ENCODE results near the gene KRT28.

Gene KRT28

GRCh38 chr17:40765657-40766056 is 34.1 kb downstream of the KRT28 start:
- no peak for DNase-seq
- TF ChIP-seq CTCF (IDR thresholded peaks at IDR 0.05) = no peak
- Mint-ChIP-seq H3K36me3 (ENCODE audit: low read depth) (peaks cover under 1% of the 10 kb centered on the region), H3K9me3 (peaks cover 41% of the 10 kb centered on the region), H3K27me3 (ENCODE audit: low read depth, poor library complexity) (peaks cover 2% of the 10 kb centered on the region), H3K4me3 (no peak overlapping the region), H3K4me1 (no peaks in the 10 kb centered on the region), H3K27ac (no peak overlapping the region)

GRCh38 chr17:40763752-40764151 is 36.0 kb downstream of the KRT28 start:
- peaks cover 4% of the 10 kb centered on the region for H3K36me3 Mint-ChIP-seq (ENCODE audit: low read depth)
- H3K27ac Mint-ChIP-seq = no peak overlapping the region
- H3K4me3 Mint-ChIP-seq = no peak overlapping the region
- TF ChIP-seq CTCF (IDR thresholded peaks at IDR 0.05) = no peak
- no peaks in the 10 kb centered on the region for H3K4me1 Mint-ChIP-seq
- H3K27me3 Mint-ChIP-seq (ENCODE audit: low read depth, poor library complexity) = peaks cover 2% of the 10 kb centered on the region
- no peak for DNase-seq
- peaks cover 60% of the 10 kb centered on the region for H3K9me3 Mint-ChIP-seq

- TF ChIP-seq CTCF (IDR thresholded peaks at IDR 0.05) = no peak
These were observed 39.4 kb downstream of the KRT28 start for GRCh38 chr17:40760105-40761016.

GRCh38 chr17:40755231-40755630 is 44.5 kb downstream of the KRT28 start, which contains the start of gene KRT25:
Gene KRT25 (minus strand): TSS chr17:40755331. CDS start chr17:40755271, 60 bp downstream.
- Mint-ChIP-seq H3K4me1 (no peaks in the 10 kb centered on the region), H3K9me3 (peaks cover 30% of the 10 kb centered on the region), H3K4me3 (no peak within 1 kb of the TSS), H3K36me3 (ENCODE audit: low read depth) (no peaks in the 10 kb centered on the region), H3K27ac (no peak within 1 kb of the TSS), H3K27me3 (ENCODE audit: low read depth, poor library complexity) (peaks cover 27% of the 10 kb centered on the region)
- no peak for TF ChIP-seq CTCF (IDR thresholded peaks at IDR 0.05)
- DNase-seq = no peak

More at GRCh38 chr17:40760105-40761016, 39.4 kb downstream of the KRT28 start:
- no peak for DNase-seq
- peaks cover 76% of the 10 kb centered on the region for H3K9me3 Mint-ChIP-seq
- no peak overlapping the region for H3K27ac Mint-ChIP-seq
- peaks cover 4% of the 10 kb centered on the region for H3K36me3 Mint-ChIP-seq (ENCODE audit: low read depth)
- no peaks in the 10 kb centered on the region for H3K4me1 Mint-ChIP-seq
- H3K27me3 Mint-ChIP-seq (ENCODE audit: low read depth, poor library complexity) = peaks cover 9% of the 10 kb centered on the region
- no peak overlapping the region for H3K4me3 Mint-ChIP-seq

GRCh38 chr17:40753804-40754203 is 46.0 kb downstream of the KRT28 start:
- TF ChIP-seq CTCF (IDR thresholded peaks at IDR 0.05) = no peak
- no peak overlapping the region for H3K27ac Mint-ChIP-seq
- H3K36me3 Mint-ChIP-seq (ENCODE audit: low read depth) = no peaks in the 10 kb centered on the region
- no peak overlapping the region for H3K4me3 Mint-ChIP-seq
- H3K27me3 Mint-ChIP-seq (ENCODE audit: low read depth, poor library complexity) = peaks cover 32% of the 10 kb centered on the region
- H3K9me3 Mint-ChIP-seq = peaks cover 16% of the 10 kb centered on the region
- no peaks in the 10 kb centered on the region for H3K4me1 Mint-ChIP-seq
- DNase-seq = no peak
